ENCODE measurements around the gene FOXO4.

DNA sequence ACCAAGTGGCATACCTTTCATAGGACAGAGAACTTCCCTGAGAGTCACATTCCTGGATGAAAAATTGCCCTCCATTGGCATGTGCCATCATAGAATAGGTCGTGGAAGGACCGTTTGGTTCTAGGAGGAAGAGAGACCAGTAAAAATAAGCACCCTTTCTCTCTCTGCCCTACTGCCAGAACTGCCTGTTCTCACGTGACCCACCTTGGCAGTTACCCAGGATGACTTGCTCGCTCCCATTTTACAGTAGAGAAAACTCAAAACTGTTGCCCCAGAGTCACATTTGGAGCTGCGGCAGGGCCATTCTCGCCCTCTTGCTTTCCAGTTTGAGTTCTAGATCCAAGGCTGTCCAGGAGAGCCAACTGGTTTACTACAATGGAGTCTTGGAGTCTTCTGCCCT lies 47.9 kb downstream of the FOXO4 start:
- TF ChIP-seq, protein P1, sequence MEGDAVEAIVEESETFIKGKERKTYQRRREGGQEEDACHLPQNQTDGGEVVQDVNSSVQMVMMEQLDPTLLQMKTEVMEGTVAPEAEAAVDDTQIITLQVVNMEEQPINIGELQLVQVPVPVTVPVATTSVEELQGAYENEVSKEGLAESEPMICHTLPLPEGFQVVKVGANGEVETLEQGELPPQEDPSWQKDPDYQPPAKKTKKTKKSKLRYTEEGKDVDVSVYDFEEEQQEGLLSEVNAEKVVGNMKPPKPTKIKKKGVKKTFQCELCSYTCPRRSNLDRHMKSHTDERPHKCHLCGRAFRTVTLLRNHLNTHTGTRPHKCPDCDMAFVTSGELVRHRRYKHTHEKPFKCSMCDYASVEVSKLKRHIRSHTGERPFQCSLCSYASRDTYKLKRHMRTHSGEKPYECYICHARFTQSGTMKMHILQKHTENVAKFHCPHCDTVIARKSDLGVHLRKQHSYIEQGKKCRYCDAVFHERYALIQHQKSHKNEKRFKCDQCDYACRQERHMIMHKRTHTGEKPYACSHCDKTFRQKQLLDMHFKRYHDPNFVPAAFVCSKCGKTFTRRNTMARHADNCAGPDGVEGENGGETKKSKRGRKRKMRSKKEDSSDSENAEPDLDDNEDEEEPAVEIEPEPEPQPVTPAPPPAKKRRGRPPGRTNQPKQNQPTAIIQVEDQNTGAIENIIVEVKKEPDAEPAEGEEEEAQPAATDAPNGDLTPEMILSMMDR (IDR thresholded peaks at IDR 0.05), result no peak
- TF ChIP-seq POLR2A (IDR thresholded peaks at IDR 0.05), result no peak

Measured in ovary (tissue), 3 donors.